OCI-LY3 (cell line): ENCODE measurements around the gene ZNF521.

ENCODE experiments used
- EZH2phosphoT487 ChIP-seq: fragments of 200-600 bp; shearing (Covaris generic); IDR thresholded peaks from 2 replicates; pipeline ENCODE4 v1.6.1; 2018; ENCODE audit warnings: antibody characterized with exemption, mixed run types, low read depth
- TF ChIP-seq, protein P1 (sequence below): fragments of 200-600, 300-600 bp; sonication (generic); IDR thresholded peaks from 2 replicates; pipeline ENCODE4 v1.5.1; 2014; ENCODE audit warnings: antibody characterized with exemption, low read length, low read depth

DNA sequence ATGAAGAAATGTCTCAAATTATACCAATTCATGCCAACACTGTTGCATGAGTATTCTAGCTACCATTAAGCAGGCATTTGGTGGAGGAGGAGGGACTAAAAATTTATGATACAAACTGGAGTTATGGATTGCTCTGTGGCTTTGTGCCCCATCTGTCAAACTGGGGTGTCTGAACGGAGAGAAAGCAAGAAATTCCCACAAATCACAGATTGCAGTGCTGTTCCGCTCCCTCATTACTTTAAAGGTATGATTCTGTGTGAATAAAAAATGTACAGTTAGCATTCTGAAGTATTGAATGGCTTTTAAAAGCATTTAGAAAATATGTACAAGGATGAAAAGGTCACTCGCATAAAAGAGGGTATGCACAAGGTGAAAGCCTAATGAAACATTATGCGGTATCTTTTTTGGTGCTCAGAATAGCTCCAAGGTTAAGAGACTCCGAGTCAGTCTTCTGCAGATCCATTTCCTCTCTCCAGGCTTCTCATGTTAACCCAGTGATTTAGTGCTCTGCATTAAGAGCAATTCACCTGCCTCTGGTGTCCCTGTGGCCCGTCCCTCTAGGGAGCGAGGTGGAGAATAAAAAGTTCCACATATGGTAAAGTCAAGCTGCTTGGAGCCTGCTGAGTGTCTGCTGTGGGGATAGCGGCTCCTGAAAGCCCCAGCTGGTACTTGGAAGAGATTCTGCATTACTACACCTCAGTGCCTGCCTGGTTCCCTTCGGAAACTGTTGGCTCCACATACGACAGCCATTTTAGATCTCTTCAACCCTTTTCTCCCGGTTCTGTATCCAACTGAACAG lies 184.2 kb downstream of the ZNF521 start:
- TF ChIP-seq, protein P1, sequence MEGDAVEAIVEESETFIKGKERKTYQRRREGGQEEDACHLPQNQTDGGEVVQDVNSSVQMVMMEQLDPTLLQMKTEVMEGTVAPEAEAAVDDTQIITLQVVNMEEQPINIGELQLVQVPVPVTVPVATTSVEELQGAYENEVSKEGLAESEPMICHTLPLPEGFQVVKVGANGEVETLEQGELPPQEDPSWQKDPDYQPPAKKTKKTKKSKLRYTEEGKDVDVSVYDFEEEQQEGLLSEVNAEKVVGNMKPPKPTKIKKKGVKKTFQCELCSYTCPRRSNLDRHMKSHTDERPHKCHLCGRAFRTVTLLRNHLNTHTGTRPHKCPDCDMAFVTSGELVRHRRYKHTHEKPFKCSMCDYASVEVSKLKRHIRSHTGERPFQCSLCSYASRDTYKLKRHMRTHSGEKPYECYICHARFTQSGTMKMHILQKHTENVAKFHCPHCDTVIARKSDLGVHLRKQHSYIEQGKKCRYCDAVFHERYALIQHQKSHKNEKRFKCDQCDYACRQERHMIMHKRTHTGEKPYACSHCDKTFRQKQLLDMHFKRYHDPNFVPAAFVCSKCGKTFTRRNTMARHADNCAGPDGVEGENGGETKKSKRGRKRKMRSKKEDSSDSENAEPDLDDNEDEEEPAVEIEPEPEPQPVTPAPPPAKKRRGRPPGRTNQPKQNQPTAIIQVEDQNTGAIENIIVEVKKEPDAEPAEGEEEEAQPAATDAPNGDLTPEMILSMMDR = no peak
- TF ChIP-seq EZH2phosphoT487 = no peak
